NCI-H2227 (cell line): Measurements from ENCODE around the gene STAB1.

ENCODE experiments used
- DNase-seq: peaks from one replicate; lab custom pipeline; 2025; ENCODE audit not compliant: unreplicated experiment; lab: John Stamatoyannopoulos, UW

Gene STAB1

DNA sequence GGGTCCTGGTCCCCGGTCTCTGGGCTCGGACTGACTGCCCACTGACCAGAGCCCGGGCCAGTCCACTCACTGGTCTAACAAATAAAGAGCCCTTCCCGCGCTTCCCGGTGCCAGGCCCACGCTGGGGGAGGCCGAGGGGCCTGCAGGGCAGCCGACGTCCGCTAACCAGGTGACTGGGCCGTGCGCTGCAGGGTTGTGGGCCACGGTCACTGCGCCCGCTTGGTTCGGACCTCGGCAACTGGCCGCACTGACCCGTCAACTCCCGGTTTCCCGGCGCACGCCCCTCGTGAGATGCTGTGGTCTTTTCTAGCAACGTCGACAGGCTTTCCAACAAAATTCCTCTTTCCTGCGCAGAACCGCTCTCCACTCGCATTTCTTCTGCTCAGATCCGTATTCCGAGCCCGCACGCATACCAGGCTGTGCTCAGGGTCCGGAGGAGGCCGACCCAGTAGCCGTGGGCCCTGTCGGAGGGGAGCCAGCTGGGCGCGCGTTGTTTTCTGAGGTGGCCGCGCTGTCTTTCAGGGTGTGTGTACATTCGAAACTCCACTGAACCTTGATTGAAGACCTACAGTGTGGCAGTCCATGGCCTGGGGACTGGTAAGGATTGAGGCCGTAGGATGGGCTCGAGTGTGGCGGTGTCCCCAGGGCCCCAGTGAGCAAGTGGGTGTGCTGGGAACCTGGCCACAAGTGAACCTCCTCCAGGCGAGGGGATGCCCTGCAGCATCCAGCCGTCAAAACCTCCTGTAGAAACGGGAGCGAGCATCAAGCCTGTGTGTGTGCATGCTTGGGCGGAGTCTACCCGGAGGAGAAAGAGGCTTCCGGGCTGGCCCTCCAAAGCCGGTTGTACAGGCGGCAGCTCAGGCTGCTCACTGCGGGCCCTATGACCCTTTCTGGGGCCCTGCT is 39.4 kb downstream of the STAB1 start:
- peak; percentile 60 for DNase-seq

GRCh38 chr3:52535411-52536111 is 40.4 kb downstream of the STAB1 start:
- DNase-seq = no peak

GRCh38 chr3:52536112-52536368 is 40.9 kb downstream of the STAB1 start:
- no peak for DNase-seq

DNA sequence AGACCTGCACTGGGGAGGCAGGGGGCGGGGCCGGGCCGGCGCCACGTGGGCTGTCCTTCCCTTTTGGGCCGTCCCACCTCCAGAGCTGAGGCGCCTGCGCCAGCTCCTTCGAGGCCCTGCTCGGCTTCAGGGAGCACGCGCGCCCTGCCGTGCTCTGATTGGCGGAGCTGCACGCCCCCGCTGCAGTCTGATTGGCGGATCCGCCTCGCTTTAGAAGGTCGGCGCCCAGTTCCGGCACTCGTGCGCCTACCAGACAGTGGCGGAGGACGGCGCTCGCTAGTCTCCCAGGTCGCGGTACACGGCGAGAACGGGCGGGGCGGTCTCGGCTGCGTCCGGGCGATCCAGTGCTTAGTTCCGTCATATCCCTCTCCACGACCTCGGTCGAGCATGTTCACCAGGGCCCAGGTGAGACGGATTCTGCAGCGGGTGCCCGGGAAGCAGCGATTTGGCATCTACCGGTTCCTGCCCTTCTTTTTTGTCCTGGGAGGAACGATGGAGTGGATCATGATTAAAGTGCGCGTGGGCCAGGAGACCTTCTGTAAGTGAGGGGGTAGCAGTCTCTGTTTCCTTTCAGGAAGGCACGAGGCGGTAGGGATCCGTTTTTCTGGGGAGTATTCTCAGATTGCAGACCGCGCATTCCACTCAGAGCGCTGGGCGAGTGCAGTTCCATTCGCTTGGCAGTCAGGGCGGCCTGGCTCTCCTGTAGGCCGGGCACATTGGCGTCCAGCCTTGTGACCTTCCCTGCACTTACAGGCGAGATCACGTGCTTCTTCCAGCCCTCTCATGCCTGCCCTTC is 41.4 kb downstream of the STAB1 start, which contains the start of gene UQCC5:
UQCC5 (plus strand) TSS at position 237 of the 796 bp plus-strand sequence; CDS start at position 388, 151 bp downstream.
- DNase-seq = peak; percentile 97

DNA sequence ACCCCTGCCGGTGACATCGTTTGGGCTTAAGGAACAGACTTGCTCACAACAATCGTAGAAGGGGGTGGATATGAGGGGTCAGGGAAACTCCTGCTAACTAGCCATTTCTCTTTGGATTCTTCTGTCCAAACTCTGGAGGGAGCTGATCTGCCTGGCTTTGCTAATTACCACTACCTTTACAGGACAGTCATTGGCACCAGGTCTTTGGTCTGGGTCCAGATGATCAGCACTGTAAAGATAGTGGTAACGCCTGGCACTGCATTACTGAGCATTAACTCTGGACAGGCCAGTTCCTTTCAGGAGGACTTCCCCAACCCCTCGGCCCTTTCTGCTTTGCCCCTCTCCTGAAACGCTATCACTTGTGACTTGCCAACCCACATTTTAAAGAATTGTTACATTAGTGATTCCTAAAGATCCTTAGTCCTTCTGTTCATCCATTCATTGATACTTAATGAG is 42.1 kb downstream of the STAB1 start:
- DNase-seq = no peak

- no peak for DNase-seq
Measured at GRCh38 chr3:52537726-52538421, 42.7 kb downstream of the STAB1 start.

DNA sequence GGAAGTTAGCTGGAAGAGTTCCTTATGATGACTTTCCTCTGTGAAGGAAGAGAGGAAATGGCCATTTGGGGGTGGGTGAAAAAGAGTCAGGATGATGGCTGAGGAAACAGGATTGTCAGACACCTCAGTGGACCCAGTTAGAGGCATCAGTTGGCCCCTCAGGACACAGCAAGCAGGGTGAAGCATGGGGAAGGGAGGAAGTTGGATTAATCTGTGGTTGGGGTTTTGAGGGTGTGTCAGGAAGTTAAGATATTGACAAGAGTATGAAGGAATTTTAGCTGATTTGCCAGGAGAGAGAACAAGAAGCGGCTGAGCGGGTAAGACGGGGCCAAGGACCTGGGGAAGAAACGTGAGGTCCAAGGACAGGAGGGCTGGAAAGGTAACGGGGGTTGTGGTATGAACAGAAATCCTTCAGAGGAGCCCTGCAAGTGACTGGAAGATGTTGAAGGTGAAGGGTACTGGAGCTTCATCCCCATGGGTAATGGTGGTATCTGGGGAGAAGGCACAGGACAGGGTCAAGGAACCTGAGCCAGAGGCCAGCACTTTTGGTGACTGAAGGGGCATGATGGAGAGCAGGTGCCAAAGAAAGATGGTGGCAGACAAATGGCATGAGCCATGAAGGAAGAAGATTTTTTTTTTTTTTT is 44.0 kb downstream of the STAB1 start:
- no peak for DNase-seq

- DNase-seq = no peak
Measured at GRCh38 chr3:52541050-52541449, 45.9 kb downstream of the STAB1 start.

- no peak for DNase-seq
Measured at GRCh38 chr3:52544937-52545336, 49.8 kb downstream of the STAB1 start.

DNA sequence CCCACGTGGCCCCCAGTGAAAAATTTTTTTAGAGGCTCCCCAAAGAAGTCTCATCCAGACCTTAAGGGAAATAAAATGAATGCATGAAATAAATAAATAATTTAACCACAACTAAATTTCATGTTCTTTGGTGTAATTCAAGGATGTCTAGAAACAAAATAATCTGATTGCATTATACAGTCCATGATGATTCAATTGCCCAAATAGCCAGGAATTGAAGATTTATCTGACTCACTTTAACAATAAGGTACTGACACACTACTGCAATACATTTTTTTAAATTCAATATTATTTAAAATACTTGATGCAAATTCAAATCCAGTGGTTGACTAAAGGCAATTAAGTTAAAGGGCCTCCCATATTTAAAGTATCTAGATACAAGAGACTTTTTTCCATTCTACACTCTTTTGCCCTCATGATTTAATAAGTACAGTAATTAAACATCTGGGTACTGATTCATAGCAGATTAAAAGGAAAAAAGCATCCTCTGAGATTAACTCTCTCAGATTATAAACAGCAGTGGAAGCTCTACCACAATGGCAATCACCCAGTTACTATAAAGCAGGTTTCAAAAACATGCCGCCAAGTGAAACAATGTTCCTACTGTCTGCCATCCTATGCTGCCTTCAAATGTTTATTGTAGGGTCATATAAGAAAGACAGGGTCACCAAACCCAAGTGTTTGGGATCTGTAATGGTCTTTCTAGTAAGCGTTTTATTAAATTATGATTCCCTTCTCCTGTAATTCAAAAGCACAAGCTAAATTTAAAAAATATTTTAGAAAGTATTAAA is 51.2 kb downstream of the STAB1 start:
- no peak for DNase-seq

GRCh38 chr3:52547143-52547542 is 52.0 kb downstream of the STAB1 start:
- DNase-seq = no peak

DNA sequence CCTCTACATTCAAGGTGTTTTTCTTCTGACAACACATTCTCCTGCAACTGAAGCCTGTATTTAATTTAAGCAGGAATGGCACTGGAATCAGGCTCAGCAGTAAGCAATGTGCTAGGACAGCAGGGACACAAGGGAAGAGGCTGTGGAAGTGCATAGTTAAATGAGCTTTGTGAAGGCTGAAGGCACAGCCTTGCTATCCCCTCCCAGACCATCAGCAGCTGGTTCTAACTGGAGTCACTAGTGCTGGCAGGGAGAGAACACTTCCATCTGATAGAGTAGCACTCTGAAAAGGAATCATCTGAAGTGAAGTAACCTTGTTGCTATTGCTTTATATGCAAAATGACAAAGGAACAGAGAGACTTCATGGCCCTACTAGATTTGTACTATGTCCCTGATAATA is 56.0 kb downstream of the STAB1 start:
- DNase-seq = no peak

DNA sequence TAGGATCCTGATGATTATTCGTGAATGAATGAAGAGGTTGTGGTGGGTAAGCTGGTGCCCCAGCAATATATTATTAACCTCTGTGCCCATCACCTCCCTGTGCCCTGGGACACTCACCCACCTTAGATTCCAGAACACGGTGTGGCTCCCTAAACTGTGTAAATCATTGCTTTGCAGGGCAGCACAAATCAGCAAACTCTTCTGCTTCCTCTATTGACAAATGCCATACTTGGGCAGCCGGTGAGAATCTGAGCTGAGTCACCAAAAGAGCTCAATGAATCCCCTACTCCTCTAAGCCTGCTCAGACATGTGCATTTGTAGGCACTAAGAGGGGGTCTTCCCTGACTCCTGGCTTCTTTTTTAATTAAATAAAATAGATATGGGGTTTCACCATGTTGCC is 57.0 kb downstream of the STAB1 start:
- DNase-seq = no peak

- DNase-seq = no peak
Measured at GRCh38 chr3:52554026-52554755, 59.1 kb downstream of the STAB1 start.

- no peak for DNase-seq
Measured at GRCh38 chr3:52555056-52555455, 59.9 kb downstream of the STAB1 start.

GRCh38 chr3:52557011-52557960 is 62.1 kb downstream of the STAB1 start:
- DNase-seq = no peak

- no peak for DNase-seq
Measured at GRCh38 chr3:52558436-52558835, 63.3 kb downstream of the STAB1 start.
